H1 (cell line): Measurements from ENCODE around the gene DYNC1I1.

ENCODE experiments used
- BRCA1 ChIP-seq: IDR thresholded peaks from 2 replicates; pipeline ENCODE4 v1.6.1; 2012; ENCODE audit warnings: low read depth, low read length, improper control_type of control experiment
- EP300 ChIP-seq, 2 experiments: IDR thresholded peaks; 1 replicate in 1 of 2; 2 replicates in 1 of 2; pipeline ENCODE4 v1.6.1; 2011 to 2012; ENCODE audit warnings: low read depth in 2 of 2, low read length in 2 of 2, mild to moderate bottlenecking in 2 of 2, borderline replicate concordance in 1 of 2, inconsistent platforms in 1 of 2, moderate library complexity in 1 of 2
- GTF2F1 ChIP-seq: IDR thresholded peaks from 2 replicates; pipeline ENCODE4 v1.6.1; 2012; ENCODE audit warnings: low read depth, low read length, improper control_type of control experiment, borderline replicate concordance
- POLR2A ChIP-seq, 2 experiments: IDR thresholded peaks; 1 replicate in 1 of 2; 2 replicates in 1 of 2; pipeline ENCODE4 v1.6.1; 2011; ENCODE audit warnings: low read depth in 2 of 2, low read length in 2 of 2, mild to moderate bottlenecking in 2 of 2; ENCODE audit errors: control extremely low read depth in 1 of 2
- TAF1 ChIP-seq: IDR thresholded peaks from 2 replicates; pipeline ENCODE4 v1.6.1; 2011; ENCODE audit warnings: mild to moderate bottlenecking, low read depth, low read length
- TBP ChIP-seq: IDR thresholded peaks from 2 replicates; pipeline ENCODE4 v1.6.1; 2011; ENCODE audit warnings: low read depth, low read length, improper control_type of control experiment
- TF ChIP-seq, protein P1 (sequence below), 3 experiments: IDR thresholded peaks; 1 replicate in 2 of 3; 2 replicates in 1 of 3; pipeline versions ENCODE4 v1.5.1 to v1.6.1; 2011; ENCODE audit warnings: low read length in 3 of 3, mild to moderate bottlenecking in 3 of 3, inconsistent platforms in 2 of 3, low read depth in 1 of 3, moderate library complexity in 1 of 3; ENCODE audit not compliant: insufficient read depth in 1 of 3; ENCODE audit errors: control extremely low read depth in 1 of 3
- TF ChIP-seq, protein P2 (sequence below): IDR thresholded peaks from 2 replicates; pipeline ENCODE4 v1.6.1; 2012; ENCODE audit warnings: inconsistent platforms

- TF ChIP-seq POLR2A (IDR thresholded peaks at IDR 0.05; ENCODE audit: control extremely low read depth in 1 of 2, low read depth in 2 of 2, low read length in 2 of 2) (no peak), TBP (no peak), GTF2F1 (no peak), BRCA1 (no peak), TAF1 (no peak), EP300 (IDR thresholded peaks at IDR 0.05; ENCODE audit: borderline replicate concordance in 1 of 2, low read depth in 2 of 2, low read length in 2 of 2) (no peak)
- TF ChIP-seq, protein P1, sequence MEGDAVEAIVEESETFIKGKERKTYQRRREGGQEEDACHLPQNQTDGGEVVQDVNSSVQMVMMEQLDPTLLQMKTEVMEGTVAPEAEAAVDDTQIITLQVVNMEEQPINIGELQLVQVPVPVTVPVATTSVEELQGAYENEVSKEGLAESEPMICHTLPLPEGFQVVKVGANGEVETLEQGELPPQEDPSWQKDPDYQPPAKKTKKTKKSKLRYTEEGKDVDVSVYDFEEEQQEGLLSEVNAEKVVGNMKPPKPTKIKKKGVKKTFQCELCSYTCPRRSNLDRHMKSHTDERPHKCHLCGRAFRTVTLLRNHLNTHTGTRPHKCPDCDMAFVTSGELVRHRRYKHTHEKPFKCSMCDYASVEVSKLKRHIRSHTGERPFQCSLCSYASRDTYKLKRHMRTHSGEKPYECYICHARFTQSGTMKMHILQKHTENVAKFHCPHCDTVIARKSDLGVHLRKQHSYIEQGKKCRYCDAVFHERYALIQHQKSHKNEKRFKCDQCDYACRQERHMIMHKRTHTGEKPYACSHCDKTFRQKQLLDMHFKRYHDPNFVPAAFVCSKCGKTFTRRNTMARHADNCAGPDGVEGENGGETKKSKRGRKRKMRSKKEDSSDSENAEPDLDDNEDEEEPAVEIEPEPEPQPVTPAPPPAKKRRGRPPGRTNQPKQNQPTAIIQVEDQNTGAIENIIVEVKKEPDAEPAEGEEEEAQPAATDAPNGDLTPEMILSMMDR (IDR thresholded peaks at IDR 0.05; ENCODE audit: control extremely low read depth in 1 of 3, insufficient read depth in 1 of 3, low read depth in 1 of 3, low read length in 3 of 3): peak in 2 of 3 experiments; percentile 39 to 60; a peak in 3 of 4 replicates
- TF ChIP-seq, protein P2, sequence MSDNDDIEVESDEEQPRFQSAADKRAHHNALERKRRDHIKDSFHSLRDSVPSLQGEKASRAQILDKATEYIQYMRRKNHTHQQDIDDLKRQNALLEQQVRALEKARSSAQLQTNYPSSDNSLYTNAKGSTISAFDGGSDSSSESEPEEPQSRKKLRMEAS: no peak
Measured at GRCh38 chr7:95725205-95725604, 47.1 kb upstream of the DYNC1I1 start.
